Measurements from ENCODE around the gene OR4D10. TPM values are rescaled to one million over a fixed set of nuclear protein-coding genes. Genes with fewer than 3 reads are reported as not detected.

Gene OR4D10
- polyA plus RNA-seq, 1 donor from 2014 or later = not detected

DNA sequence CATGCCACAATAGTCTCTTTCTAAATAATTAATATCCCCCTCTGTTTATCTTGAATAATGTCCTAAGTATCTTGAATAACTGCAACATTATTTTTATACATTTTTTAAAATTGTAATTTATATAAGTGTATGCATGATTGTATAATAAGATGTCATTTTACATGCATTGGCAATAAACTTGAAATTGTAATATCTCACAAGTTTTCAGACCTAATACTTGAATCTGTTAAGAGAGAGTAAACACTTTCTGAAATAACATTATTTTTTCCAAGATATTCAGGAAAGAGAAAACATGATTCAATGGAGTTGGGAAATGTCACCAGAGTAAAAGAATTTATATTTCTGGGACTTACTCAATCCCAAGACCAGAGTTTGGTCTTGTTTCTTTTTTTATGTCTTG is 30.2 kb downstream of the OR4D10 start, which contains the start of gene OR4D11:
TSS of gene OR4D11 (plus strand) at position 301 of the 400 bp plus-strand sequence. CDS start at position 301, 0 bp downstream.
- H3K36me3 ChIP-seq (ENCODE audit: insufficient read depth, low read length) = no peaks in the 10 kb centered on the region
- no peak within 1 kb of the TSS for H3K9ac ChIP-seq (ENCODE audit: low read length)
- no peaks in the 10 kb centered on the region for H4K20me1 ChIP-seq (ENCODE audit: insufficient read depth)
- H3K9me3 ChIP-seq (ENCODE audit: low read length) = no peaks in the 10 kb centered on the region
- no peaks in the 10 kb centered on the region for H3K27me3 ChIP-seq (ENCODE audit: insufficient read depth, low read depth, low read length)
- no peaks in the 10 kb centered on the region for H3K9me2 ChIP-seq (ENCODE audit: insufficient read depth, low read length)
- H3K4me2 ChIP-seq (ENCODE audit: low read length) = no peak within 1 kb of the TSS
- TF ChIP-seq, protein P1, sequence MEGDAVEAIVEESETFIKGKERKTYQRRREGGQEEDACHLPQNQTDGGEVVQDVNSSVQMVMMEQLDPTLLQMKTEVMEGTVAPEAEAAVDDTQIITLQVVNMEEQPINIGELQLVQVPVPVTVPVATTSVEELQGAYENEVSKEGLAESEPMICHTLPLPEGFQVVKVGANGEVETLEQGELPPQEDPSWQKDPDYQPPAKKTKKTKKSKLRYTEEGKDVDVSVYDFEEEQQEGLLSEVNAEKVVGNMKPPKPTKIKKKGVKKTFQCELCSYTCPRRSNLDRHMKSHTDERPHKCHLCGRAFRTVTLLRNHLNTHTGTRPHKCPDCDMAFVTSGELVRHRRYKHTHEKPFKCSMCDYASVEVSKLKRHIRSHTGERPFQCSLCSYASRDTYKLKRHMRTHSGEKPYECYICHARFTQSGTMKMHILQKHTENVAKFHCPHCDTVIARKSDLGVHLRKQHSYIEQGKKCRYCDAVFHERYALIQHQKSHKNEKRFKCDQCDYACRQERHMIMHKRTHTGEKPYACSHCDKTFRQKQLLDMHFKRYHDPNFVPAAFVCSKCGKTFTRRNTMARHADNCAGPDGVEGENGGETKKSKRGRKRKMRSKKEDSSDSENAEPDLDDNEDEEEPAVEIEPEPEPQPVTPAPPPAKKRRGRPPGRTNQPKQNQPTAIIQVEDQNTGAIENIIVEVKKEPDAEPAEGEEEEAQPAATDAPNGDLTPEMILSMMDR (IDR thresholded peaks at IDR 0.05; ENCODE audit: poor library complexity, severe bottlenecking) = no peak
- TF ChIP-seq SMC3 (conservative IDR thresholded peaks at IDR 0.05; ENCODE audit: poor library complexity) (no peak), EP300 (conservative IDR thresholded peaks at IDR 0.05; ENCODE audit: poor library complexity, severe bottlenecking) (no peak), MXI1 (conservative IDR thresholded peaks at IDR 0.05; ENCODE audit: poor library complexity, severe bottlenecking) (no peak), POLR2AphosphoS5 (IDR thresholded peaks at IDR 0.05) (no peak), TAF1 (IDR thresholded peaks at IDR 0.05; ENCODE audit: low read depth) (no peak), RAD21 (conservative IDR thresholded peaks at IDR 0.05) (no peak), EZH2 (IDR thresholded peaks at IDR 0.05; ENCODE audit: borderline replicate concordance, insufficient read depth, low read length, poor library complexity, severe bottlenecking) (no peak)
- TF ChIP-seq, protein P2, sequence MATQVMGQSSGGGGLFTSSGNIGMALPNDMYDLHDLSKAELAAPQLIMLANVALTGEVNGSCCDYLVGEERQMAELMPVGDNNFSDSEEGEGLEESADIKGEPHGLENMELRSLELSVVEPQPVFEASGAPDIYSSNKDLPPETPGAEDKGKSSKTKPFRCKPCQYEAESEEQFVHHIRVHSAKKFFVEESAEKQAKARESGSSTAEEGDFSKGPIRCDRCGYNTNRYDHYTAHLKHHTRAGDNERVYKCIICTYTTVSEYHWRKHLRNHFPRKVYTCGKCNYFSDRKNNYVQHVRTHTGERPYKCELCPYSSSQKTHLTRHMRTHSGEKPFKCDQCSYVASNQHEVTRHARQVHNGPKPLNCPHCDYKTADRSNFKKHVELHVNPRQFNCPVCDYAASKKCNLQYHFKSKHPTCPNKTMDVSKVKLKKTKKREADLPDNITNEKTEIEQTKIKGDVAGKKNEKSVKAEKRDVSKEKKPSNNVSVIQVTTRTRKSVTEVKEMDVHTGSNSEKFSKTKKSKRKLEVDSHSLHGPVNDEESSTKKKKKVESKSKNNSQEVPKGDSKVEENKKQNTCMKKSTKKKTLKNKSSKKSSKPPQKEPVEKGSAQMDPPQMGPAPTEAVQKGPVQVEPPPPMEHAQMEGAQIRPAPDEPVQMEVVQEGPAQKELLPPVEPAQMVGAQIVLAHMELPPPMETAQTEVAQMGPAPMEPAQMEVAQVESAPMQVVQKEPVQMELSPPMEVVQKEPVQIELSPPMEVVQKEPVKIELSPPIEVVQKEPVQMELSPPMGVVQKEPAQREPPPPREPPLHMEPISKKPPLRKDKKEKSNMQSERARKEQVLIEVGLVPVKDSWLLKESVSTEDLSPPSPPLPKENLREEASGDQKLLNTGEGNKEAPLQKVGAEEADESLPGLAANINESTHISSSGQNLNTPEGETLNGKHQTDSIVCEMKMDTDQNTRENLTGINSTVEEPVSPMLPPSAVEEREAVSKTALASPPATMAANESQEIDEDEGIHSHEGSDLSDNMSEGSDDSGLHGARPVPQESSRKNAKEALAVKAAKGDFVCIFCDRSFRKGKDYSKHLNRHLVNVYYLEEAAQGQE (IDR thresholded peaks at IDR 0.05; ENCODE audit: borderline replicate concordance) = no peak
- H3F3A ChIP-seq (ENCODE audit: insufficient read depth, low read length, poor library complexity, severe bottlenecking) = no peaks in the 10 kb centered on the region
- no peak within 1 kb of the TSS for H3K27ac ChIP-seq (ENCODE audit: low read length)
- no peak within 1 kb of the TSS for H3K4me3 ChIP-seq (ENCODE audit: low read length)
- H2AFZ ChIP-seq (ENCODE audit: low read depth, low read length) = no peak within 1 kb of the TSS
- no peaks in the 10 kb centered on the region for H3K79me2 ChIP-seq (replicated peaks; ENCODE audit: insufficient read depth, low read length)

DNA sequence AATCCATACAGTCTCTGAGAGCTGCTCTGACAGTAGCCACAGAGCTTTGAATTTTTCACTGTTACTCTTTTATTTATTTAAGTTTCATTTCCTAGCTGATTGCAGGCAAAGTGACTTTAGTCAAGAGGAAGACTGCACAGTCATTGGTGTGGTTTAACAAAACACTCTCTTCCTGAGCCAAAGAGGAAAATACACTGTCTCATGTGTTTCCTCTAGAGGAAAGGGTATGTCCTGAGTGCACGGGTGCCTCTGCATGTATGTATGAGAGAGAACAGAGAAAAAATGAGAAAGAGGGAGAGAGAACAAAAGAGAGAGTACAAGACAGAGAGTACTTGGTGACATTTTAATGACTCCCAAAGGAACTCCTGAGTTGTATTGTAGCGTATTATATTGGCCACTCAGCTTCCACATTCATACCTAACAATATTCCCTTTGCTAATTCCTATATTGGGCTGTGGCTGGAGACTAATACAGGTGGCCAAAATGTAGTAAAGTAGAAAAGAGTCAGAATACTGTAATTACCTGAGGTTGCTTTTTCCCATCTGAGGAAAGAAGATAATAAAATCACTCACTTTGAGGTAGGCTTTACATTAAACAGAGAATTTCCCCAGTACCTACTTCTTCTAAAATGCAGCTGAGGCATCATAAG is 38.0 kb downstream of the OR4D10 start, which contains the start of gene OR4D9:
TSS of gene OR4D9 (plus strand) at position 599 of the 649 bp plus-strand sequence. CDS start 3,374 bp downstream, outside the sequence.
- no peaks in the 10 kb centered on the region for H3K27me3 ChIP-seq (ENCODE audit: insufficient read depth, low read depth, low read length)
- TF ChIP-seq MXI1 (conservative IDR thresholded peaks at IDR 0.05; ENCODE audit: poor library complexity, severe bottlenecking) (no peak), EP300 (conservative IDR thresholded peaks at IDR 0.05; ENCODE audit: poor library complexity, severe bottlenecking) (no peak), POLR2AphosphoS5 (IDR thresholded peaks at IDR 0.05) (no peak), RAD21 (conservative IDR thresholded peaks at IDR 0.05) (no peak), SMC3 (conservative IDR thresholded peaks at IDR 0.05; ENCODE audit: poor library complexity) (no peak), TAF1 (IDR thresholded peaks at IDR 0.05; ENCODE audit: low read depth) (no peak)

More for the DNA sequence above, 38.0 kb downstream of the OR4D10 start, which contains the start of gene OR4D9:
- Histone ChIP-seq H3K4me3 (ENCODE audit: low read length) (no peak within 1 kb of the TSS), H2AFZ (ENCODE audit: low read depth, low read length) (no peak within 1 kb of the TSS), H4K20me1 (ENCODE audit: insufficient read depth) (no peaks in the 10 kb centered on the region), H3F3A (ENCODE audit: insufficient read depth, low read length, poor library complexity, severe bottlenecking) (no peaks in the 10 kb centered on the region), H3K79me2 (replicated peaks; ENCODE audit: insufficient read depth, low read length) (no peaks in the 10 kb centered on the region), H3K4me2 (ENCODE audit: low read length) (no peak within 1 kb of the TSS), H3K27ac (ENCODE audit: low read length) (no peak within 1 kb of the TSS), H3K9me3 (ENCODE audit: low read length) (no peaks in the 10 kb centered on the region), H3K9me2 (ENCODE audit: insufficient read depth, low read length) (no peaks in the 10 kb centered on the region), H3K9ac (ENCODE audit: low read length) (no peak within 1 kb of the TSS), H3K36me3 (ENCODE audit: insufficient read depth, low read length) (no peaks in the 10 kb centered on the region)
